ENCODE measurements around the gene WDFY4. TPM values are rescaled to one million over a fixed set of nuclear protein-coding genes. Genes with fewer than 3 reads are reported as not detected.
A peak's percentile ranks its signal among the peaks of the same experiment; 100 is the strongest.

Gene WDFY4
- total and polyA plus RNA-seq, 11 donors: 0.46 to 19.8 (median 1.0) TPM

- Histone ChIP-seq H3K9me3 (peaks cover 0 to 33% (median 6%) of the 10 kb centered on the region in 12 donors), H3K4me3 (no peak overlapping the region), H3K27ac (no peak overlapping the region), H3K27me3 (no peaks in the 10 kb centered on the region), H3K4me1 (no peaks in the 10 kb centered on the region), H3K36me3 (no peaks in the 10 kb centered on the region)
- intact Hi-C loops (cut with DNase I): loop anchor here in 2 of 10 donors (10.0 kb wide), 2 partner anchors 77 to 157 kb away; no protein-coding TSS in a partner anchor
- 83 to 93% (median 85%) methylated on average over 2 of the region's 2 CpGs for WGBS, 4 donors
- DNase-seq (no peak), ATAC-seq (no peak)
- TF ChIP-seq CTCF (IDR thresholded peaks at IDR 0.05) (no peak), POLR2A (IDR thresholded peaks at IDR 0.05) (no peak)
These were observed 7.0 kb upstream of the WDFY4 start for GRCh38 chr10:48677625-48678024.

- DNase-seq (no peak), ATAC-seq (no peak)
- 90 to 94% (median 92%) methylated on average over 1 of the region's 1 CpG for WGBS, 4 donors
- Histone ChIP-seq H3K27me3 (no peaks in the 10 kb centered on the region), H3K4me1 (no peaks in the 10 kb centered on the region), H3K9me3 (peaks cover 0 to 33% (median 6%) of the 10 kb centered on the region in 12 donors), H3K27ac (no peak overlapping the region), H3K4me3 (no peak overlapping the region), H3K36me3 (no peaks in the 10 kb centered on the region)
- TF ChIP-seq POLR2A (IDR thresholded peaks at IDR 0.05) (no peak), CTCF (IDR thresholded peaks at IDR 0.05) (no peak)
- intact Hi-C loops (cut with DNase I): loop anchor here in 2 of 10 donors (10.0 kb wide), 2 partner anchors 77 to 157 kb away; no protein-coding TSS in a partner anchor
These were observed 6.6 kb upstream of the WDFY4 start for GRCh38 chr10:48678041-48678440.

GRCh38 chr10:48681740-48682139 is 2.9 kb upstream of the WDFY4 start:
- ATAC-seq: no peak
- Histone ChIP-seq H3K36me3 (no peaks in the 10 kb centered on the region), H3K9me3 (peaks cover 0 to 33% (median 6%) of the 10 kb centered on the region in 12 donors), H3K27me3 (no peaks in the 10 kb centered on the region), H3K27ac (no peak overlapping the region), H3K4me1 (peaks cover 0 to 6% (median 0%) of the 10 kb centered on the region in 12 donors), H3K4me3 (no peak overlapping the region)
- TF ChIP-seq CTCF (IDR thresholded peaks at IDR 0.05): no peak
- TF ChIP-seq POLR2A (IDR thresholded peaks at IDR 0.05): no peak
- no peak for DNase-seq
- WGBS, 4 donors: 68 to 86% (median 78%) methylated on average over 3 of the region's 3 CpGs
- intact Hi-C loops (cut with DNase I): no loop called here

GRCh38 chr10:48682265-48682664 is 2.4 kb upstream of the WDFY4 start:
- Histone ChIP-seq H3K4me3 (no peak overlapping the region), H3K4me1 (peaks cover 0 to 9% (median 0%) of the 10 kb centered on the region in 12 donors), H3K27me3 (no peaks in the 10 kb centered on the region), H3K36me3 (no peaks in the 10 kb centered on the region), H3K27ac (no peak overlapping the region), H3K9me3 (peaks cover 0 to 32% (median 6%) of the 10 kb centered on the region in 12 donors)
- TF ChIP-seq CTCF (IDR thresholded peaks at IDR 0.05) (no peak), POLR2A (IDR thresholded peaks at IDR 0.05) (no peak)
- 85 to 92% (median 89%) methylated on average over 2 to 3 of the region's 3 CpGs for WGBS, 4 donors
- DNase-seq (peak in 1 of 5 donors; percentile 23), ATAC-seq (no peak)
- intact Hi-C loops (cut with DNase I): no loop called here
